Kidney capillary endothelial cell (primary cell): ENCODE measurements around the gene ZC3H12C.
A peak's percentile ranks its signal among the peaks of the same experiment; 100 is the strongest.

Experiments used
- DNase-seq: peaks from one replicate; pipeline ENCODE4 v3.0.0-alpha.2; 2018; ENCODE audit warnings: low spot score

The ZC3H12C gene

GRCh38 chr11:110152199-110152598, 59.0 kb downstream of the ZC3H12C start:
- no peak for DNase-seq

GRCh38 chr11:110153474-110153873, 60.3 kb downstream of the ZC3H12C start:
- no peak for DNase-seq

- no peak for DNase-seq
These were observed 63.3 kb downstream of the ZC3H12C start for GRCh38 chr11:110156503-110156902.

GRCh38 chr11:110158317-110159200, 65.4 kb downstream of the ZC3H12C start:
- no peak for DNase-seq

DNA sequence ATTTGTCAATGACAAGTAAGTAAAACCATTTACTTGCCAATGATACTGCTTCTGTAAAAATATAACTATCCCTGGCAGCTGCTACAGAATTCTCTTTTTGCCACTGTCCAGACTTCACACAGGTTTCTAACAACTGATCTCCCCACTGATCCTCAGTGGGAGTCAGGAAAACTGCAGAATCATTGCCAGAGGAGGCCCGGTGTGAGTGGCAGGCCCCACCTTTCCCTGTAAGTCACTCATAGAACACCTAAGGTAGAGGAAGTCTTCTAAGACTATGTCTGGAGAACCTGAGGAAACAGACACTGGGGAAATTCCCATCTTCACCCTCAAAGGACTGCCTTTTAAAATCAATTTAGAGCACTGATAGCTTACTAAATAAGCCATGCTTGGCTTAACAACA, 66.3 kb downstream of the ZC3H12C start:
- no peak for DNase-seq

DNA sequence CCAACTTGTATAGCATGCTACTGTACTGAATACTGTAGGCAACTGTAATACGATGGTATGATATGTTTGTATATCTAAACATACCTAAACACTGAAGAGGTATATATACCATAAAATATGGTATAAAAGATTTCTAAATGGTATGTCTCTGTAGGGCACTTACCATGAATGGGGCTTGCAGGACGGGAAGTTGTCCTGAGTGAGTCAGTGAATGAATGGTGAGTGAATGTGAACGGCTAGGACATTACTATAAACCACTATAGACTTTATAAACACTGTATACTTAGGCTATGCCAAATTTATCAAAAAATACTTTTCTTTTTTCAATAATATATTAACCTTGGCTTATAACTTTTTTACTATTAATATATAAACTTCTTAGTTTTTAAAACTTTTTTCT, 66.8 kb downstream of the ZC3H12C start:
- DNase-seq = peak; percentile 21

GRCh38 chr11:110160437-110160836, 67.2 kb downstream of the ZC3H12C start:
- no peak for DNase-seq

GRCh38 chr11:110161061-110161460, 67.9 kb downstream of the ZC3H12C start:
- DNase-seq = no peak

DNA sequence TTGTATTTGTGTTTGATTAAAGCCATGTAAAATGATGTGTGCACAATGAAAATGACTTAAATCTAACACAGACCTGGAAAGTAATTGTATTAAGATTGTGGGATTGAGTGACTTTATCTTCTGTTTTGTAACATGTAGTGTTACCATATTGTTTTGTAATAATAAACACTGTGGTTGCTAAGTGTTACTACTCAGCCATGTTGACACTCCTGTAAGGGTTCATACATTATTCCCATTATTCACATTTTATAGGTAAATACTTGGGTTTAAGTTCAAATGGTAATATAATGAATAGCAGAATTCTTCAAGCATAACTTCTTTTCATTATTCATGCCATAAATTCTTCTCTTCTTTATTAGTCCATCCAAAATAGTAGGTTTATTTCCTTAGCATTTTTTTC, 69.0 kb downstream of the ZC3H12C start:
- no peak for DNase-seq

- DNase-seq = no peak
These were observed 72.1 kb downstream of the ZC3H12C start for GRCh38 chr11:110165039-110165925.

GRCh38 chr11:110168033-110168803, 75.0 kb downstream of the ZC3H12C start:
- DNase-seq = no peak

GRCh38 chr11:110169738-110170137, 76.5 kb downstream of the ZC3H12C start:
- DNase-seq = no peak

DNA sequence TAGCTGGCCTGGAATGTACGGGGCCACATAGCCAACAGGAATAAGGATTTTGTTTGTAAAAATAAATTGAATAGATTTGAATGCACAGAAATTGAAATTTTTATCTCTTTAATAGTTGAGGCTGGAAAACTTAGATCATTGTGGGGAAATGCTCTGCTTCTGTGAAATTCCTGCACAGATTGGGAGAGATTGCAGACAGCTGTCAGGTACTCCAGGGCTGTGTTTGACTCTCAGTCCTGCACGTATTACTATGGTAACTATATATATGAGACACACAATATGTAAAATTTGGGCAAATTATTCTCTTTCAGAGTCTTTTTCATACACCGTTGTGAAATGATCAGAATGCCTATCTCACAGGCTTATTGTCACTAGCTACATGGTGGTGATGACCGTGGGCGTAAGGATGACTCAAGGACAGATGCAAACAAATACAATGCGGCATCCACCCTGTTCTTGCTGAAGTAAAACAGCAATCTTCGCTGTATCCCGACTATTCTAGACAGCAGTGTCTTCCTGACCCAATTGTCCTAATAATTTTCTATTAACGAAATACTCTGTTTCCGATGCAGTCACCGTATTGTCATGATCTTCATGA, 79.4 kb downstream of the ZC3H12C start:
- no peak for DNase-seq

DNA sequence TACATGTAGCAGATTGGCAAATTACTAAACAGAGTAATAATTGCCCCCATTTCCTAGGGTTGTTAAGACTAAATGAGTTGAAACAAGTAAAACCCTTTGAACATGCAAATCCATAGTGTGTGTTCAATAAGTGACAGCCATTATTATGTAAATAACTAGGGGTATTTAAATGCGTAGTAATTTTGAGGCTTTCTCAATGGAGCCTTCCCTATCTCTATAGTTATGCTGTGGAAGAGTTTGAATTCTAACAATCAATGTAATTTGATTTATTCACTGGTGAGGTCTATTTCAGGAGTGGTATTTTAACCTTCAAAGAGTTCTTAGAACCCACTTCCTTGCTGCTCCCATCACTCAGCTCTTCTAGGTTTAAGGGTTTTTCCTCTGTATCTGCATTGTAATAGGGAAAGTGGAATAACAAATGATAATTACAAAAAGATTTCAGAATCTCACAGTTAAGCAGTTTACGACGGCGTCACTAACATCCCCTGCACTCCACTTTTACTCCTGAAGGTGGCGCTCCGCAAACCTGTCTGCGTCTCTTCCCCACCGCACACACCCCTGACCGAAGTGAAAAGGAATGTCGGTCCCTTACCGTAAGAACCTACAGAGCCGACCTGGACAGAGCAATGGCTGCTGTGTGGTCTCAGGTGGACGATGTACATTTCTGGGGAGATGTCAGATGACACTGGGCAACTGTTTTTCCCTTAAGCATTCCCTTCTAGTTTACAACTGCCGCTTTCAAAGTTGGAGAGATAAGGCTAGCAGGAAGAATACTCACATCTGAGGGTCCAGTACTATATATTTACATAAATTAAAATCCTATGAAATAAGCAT, 80.8 kb downstream of the ZC3H12C start:
- DNase-seq = peak; percentile 40

DNA sequence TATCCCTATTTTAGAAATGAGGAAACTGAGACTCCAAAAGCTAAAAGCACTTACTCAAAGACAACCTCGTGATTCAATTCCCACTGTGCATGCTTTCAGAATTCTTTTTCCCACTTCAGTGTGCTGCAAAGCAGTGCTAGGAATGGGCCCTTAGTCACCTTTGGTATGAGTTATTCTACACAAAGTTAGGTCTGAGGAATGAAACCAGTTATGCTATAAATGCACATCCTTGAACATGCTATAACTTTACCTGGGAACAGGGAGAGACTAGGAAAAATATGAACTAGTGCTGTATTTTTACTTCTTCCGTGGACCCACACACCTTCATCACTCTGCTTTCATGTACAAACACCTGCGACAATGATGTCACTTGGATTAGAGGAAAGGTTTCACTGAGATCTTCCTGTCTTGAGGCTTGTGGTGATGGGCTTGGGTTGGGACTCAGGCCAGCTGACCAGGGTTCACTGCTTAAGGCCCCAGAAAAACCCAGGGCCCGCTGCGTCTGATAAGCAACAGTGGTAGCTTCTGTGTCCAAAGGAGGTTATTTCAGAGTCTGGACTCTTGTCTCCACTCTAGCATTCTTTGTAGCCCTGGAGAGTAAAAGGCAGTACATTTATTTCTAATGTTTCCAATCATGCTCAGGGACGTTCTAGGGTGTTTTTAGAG, 81.6 kb downstream of the ZC3H12C start:
- no peak for DNase-seq

DNA sequence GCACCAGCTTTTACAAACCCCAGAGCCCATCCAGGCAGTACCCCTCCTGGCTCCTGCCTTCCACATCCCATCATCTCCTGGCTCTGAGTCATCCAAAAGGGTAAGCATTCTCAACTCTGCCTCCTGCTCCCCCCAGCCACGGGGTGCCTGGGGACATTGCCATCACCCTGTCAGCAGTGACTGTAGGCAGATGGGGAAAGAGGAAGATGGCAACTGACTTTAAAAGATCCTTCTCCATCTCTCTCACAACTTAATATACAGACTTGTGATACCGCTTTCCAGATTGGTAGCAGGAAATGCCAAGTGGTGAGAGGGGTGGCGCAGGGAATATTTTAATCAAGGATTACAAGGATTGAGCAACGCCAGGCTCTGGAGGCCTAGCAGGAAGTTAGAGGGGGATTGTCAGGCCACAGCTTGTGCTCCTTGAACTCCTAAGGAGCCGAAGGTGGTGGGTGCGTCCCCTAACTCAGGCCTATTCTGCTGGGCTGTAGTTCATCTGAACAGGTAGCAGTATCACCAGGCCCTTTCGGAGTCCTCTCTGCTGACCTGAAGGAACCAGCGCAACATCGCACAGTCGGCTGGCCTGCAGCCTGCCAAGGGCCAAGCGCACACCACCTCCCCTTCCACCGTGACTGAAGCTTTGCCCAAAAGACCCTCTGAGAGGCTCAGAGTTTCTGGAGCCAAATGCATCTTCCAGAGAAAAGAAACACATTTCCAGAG, 83.3 kb downstream of the ZC3H12C start:
- no peak for DNase-seq

- DNase-seq = no peak
These were observed 83.9 kb downstream of the ZC3H12C start for GRCh38 chr11:110177086-110177456.

DNA sequence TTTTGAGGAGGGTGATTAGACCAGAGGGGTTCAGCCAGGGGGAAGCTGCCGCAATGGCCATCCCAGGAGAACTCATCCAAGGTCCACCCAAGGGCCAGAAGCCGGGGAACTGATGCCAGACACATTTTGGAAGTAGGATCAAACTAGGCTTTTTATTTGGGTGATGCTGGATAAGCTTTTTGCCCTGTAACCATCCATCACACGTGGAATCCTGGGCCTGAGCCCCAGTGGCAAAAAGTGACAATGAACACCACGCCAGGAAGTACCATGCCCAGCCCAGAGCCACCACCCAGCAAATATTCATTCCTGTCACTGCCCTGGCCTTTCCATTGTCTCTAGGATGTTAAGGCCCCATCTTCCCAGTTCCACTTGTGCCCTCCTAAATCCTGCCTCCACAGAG, 85.9 kb downstream of the ZC3H12C start:
- DNase-seq = no peak

DNA sequence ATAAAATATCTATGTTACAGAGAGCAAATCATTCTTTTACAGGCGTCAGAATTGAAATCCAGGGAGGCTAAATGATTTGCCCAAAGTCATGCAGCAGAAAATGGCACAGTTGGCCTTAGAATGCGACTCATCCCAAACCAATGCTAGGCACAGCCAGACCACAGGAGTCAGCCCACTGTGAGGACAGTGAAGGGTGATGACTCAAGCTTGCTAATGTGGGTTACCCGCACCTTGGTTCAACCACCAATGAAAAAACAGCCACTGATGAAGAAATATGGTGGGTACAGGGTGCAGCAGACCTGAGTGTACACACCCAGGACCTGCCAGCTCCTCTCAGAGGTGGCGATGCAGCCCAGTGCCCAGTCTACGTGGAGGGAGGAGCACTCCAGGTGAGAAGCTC, 89.7 kb downstream of the ZC3H12C start:
- DNase-seq = no peak

DNA sequence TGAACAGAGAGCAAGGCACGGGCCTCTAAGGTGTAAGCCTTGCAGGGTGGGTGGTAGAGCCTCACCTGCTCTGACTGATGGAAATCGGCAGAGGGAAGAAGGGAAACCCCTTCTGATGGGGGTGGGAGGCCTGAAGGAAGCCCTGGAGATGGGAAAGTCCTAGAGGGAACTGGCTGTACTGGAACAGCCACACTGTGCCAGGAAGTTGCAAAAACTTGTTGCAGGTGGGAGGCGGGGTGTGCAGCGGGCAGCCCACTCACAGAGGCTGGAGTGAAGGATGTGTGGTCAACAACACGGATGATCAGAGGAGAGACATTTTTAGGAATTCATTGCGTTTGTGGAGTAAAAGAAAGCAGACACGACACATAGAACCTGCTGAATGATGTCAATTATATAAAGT, 91.3 kb downstream of the ZC3H12C start:
- DNase-seq = no peak
